HG03064 (cell line): Measurements from ENCODE around the gene ADM.
"Not testable (repeated sequence)": the region's sequence is repeated elsewhere in the genome, so short reads cannot be mapped to it uniquely, and the experiment has no call there.

ENCODE experiments used
- ATAC-seq: cut with Tn5 transposase; IDR thresholded peaks from one replicate; pipeline ENCODE4 v1.9.1; 2021; ENCODE audit warnings: low read depth; ENCODE audit not compliant: unreplicated experiment

Gene ADM, protein sequence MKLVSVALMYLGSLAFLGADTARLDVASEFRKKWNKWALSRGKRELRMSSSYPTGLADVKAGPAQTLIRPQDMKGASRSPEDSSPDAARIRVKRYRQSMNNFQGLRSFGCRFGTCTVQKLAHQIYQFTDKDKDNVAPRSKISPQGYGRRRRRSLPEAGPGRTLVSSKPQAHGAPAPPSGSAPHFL

DNA sequence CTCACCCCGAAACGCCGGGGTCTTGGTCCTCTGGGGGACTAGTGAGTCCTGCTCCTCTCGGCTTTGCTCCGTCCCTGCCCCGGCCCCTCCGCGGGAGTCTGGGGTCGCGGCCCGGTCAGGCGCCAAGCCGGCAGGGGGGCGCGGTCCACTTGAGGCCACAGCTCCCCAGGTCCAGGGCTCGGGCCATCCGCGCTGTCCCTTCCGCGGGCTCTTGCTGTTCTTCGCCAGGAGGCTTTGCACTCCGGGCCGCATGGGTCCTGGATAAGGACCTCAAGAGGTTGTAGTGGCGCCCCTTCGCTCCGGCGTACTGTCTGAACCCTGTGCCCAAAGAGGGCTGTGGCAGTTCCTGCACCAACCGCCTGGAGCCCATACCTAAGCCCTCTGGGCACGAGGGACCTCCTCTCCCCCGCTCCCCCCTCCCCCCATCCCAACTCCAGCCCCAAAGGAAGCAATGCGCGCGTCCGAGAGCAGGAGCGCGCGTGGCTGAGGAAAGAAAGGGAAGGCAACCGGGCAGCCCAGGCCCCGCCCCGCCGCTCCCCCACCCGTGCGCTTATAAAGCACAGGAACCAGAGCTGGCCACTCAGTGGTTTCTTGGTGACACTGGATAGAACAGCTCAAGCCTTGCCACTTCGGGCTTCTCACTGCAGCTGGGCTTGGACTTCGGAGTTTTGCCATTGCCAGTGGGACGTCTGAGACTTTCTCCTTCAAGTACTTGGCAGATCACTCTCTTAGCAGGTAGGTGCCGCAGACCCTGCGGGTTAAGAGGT is at the start of gene ADM:
Gene ADM (plus strand): TSS at position 579 of the 767 bp plus-strand sequence. CDS start 628 bp downstream, outside the sequence.
- no peak for ATAC-seq

DNA sequence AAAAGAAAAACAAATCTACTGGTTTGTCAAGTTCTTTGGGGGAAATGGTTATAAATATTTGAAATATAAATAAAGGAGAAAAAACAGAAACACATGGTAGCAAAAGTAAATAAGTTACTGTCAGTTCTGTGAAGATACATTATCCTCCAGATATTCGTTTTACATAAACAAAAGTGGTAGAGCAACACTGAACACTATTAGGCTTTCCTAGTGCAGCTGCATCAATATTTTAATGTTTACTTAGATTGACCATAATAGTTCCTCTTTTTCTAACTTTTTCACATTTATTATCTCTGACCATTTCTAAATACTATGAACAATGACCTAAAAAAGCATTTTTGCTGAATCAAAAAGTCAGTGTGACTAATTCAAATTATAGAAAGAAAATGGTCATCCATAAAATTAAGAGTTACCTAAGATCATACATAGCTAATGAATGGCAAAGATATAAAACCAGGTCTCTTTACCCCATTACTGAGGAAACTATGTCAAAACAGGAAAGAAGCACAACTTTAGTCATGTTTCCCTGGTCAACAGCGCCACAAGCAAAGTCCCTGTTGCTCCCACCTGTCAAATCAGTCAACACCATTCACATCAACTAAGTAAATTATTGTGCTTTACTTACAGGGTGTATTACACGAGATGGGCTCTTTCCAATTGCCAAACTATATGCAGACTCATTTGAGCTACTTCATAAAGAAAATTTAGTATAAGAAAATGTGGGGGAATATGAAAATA is 49.3 kb upstream of the ADM start:
- ATAC-seq = no peak

DNA sequence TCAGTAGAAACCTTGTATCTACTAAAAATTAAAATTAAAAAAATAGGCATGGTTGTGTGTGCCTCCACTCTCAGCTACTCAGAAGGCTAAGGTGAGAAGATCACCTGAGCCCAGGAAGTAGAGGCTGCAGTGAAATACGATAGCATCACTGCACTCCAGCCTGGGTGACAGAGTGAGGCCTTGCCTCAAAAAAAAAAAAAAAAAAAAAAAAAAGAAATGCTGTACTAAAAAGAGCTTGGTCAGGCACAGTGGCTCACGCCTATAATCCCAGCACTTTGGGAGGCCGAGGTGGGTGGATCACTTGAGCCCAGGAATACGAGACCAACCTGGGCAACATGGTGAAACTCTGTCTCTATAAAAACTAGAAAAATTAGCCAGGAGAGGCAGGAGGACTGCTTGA is 47.4 kb upstream of the ADM start:
- ATAC-seq = no peak

DNA sequence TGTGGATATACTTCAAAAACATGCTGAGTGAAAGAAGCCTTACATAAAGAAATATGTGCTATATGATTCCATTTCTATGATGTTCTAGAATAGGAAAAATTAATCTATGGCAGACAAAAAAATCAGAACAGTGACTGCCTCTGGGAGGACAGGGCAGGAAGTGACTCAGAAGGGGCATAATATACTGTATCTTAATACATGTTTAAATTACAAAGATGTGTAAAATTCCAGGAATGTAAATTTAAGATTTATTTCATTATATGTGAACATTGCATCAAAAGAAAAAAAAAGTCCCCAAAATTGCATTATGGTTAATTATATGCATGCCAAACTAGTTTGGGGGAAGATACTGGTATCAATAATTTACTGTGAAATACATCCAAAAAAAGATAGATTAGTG is 43.1 kb upstream of the ADM start:
- no peak for ATAC-seq

DNA sequence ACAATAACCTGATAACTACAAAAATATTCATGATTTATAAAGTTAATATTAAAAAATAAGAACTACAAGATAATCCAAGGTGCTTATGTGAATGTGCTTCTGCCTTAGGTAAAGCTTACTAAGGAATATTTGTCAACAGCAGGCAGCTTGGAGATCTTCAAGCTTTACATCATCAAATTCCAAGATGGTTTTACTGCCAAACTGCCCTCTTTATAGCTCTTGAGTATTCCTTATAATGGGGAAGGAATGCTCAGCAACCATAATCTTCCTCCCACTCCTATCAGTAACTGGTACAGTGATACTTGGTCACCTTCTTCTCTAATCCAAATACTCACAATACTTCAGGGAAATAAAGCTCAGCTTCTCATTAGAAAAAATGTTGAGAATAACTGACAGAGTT is 40.9 kb upstream of the ADM start:
- no peak for ATAC-seq

DNA sequence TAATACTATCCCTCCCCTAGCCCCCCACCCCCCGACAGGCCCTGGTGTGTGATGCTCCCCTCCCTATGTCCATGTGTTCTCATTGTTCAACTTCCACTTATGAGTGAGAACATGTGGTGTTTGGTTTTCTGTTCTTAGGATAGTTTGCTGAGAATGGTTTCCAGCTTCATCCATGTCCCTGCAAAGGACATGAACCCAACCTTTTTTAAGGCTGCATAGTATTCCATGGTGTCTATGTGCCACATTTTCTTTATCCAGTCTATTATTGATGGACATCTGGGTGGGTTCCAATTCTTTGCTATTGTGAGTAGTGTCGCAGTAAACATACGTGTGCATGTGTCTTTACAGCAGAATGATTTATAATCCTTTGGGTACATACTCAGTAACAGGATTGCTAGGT is 40.2 kb upstream of the ADM start:
- not testable (repeated sequence) for ATAC-seq

DNA sequence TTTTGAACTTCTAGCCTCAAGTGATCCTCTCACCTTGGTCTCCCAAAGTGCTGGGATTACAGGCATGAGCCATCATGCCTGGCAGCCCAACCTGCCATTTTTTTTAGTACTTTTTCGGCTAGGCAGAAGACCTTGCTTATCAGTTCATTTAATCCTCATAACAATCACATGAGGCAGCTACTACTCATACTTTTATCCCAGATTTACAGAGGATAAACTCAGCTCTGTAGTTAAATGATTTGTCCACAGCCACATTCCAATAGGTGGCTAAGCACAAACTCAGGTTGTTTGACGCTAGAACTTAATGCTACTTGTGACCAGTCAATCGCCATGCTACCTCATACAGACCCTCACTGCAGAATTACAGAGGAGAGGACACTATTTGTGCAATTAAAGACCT is 38.9 kb upstream of the ADM start:
- ATAC-seq = no peak

DNA sequence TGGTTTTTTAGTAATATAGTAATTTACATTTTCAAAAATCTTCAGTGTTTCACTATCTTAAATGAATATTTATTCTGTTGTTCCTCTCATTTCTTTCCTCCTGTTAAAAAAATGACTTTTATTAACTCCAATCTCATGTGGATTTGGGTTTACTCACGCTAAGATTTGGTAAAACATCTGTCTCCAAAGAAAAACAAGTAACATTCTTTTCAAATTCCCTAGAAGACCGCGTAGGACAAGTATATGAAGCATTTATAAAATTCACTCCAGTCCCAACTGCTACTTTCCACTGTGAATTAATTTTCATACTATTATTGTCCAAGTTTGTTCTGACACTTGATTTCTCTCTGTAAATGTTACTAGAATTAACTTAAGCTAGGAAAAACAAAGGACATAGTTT is 37.1 kb upstream of the ADM start:
- ATAC-seq = no peak

DNA sequence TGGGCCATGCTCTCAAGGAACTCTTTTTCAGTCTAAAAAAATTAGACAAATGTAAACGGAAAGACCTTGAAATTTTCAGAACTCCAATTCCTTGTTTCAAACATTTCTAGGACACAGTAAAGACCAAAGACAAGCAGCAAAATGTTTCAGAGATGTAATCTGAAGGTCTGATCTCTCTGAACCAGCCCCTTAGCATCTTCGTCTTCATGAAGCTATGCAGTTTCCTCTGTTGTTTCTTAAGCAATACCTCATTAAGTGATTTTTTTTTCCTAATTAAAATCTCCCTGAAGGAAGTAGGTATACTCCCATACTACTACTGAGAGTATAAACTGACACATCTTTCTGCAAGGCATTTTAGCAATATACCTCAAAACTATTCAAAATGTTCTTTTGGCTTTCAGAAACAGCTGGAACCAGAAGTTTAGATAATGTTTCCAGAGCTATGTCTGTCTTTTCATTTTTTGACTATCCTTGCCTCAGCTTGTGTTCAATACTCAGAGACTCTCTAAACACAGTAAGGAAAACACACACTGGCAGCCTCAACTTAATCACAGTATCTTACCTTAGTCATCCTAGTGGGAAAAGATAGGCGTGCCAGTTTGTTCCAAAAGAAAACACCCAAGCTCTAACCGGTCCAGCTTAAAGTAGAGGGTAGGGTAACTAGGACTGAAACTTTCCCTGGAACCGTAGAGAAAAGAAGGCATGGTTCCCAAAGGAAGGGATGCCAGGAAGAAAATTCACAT is 36.0 kb upstream of the ADM start:
- no peak for ATAC-seq

DNA sequence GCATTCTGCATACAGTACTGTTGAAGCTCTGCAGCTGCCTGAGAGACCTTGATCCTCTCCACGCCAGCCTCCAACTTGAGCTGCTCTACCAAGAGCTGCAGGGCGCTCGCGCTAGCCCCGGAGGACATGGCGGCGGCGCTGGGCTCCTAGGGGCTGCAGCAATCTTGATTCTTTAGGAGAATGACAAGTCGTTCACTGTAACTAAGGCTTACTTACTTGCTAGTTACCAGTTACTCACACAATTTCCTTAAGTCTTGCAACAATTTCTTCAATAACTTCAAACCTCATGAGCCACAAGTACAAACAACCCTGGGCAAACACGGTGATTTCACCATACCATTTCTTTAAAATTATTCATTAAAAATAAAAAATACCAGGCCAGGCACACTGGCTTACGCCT is 32.7 kb upstream of the ADM start:
- ATAC-seq = no peak

DNA sequence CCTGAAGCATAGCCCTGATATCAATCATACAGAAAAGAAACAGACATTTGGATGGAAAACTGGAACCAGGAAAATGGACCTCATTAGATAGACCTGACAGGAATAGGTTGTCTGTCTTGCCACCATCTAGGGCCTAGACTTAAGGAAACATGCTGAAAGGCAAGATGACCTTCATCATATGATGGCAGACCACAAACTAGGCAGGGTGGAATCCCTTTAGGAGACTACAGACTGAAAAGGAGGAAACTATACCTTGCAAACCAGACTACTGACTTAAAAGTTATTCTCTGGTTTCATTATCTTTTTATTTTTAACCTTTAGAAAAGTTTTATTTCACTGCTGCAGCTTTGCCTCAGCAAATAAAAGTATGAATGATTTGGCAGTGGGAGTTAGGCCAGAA is 31.1 kb upstream of the ADM start:
- ATAC-seq = no peak

DNA sequence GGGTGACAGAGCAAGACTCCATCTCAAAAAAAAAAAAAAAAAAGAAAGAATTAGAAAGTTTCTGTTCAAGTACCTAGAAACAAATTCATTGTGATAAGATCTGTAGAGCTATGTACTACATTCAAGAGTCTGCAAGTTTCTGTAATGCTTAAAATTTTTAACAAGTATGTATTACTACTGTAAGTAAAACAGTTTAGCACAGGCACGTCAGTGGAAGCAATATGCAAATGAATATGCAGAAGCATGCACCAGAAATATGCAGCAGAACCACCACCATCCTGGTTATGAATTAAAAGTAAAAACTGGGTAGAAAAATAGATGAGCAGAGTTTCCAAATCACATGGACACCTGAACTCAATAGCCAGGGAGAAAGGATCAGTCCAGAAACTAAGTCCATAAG is 30.1 kb upstream of the ADM start:
- ATAC-seq = no peak

DNA sequence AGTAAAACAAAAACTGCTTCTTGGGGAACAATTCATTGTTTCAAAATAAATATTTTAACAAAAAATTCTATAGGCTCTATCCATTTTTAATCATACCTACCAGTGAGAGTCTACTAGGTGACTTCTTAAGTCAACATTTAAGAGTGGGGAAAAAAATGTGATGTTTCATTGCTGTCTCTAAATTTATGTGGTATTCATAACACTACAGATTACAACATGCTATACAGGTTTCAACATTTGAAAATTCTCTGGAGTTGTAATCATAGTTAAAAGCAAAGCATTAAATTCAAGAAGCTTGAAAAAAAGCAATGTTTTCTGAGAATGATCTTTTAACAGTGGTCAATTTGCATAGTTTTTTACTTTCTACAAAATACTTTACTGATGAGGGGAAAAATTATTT is 29.2 kb upstream of the ADM start:
- no peak for ATAC-seq

DNA sequence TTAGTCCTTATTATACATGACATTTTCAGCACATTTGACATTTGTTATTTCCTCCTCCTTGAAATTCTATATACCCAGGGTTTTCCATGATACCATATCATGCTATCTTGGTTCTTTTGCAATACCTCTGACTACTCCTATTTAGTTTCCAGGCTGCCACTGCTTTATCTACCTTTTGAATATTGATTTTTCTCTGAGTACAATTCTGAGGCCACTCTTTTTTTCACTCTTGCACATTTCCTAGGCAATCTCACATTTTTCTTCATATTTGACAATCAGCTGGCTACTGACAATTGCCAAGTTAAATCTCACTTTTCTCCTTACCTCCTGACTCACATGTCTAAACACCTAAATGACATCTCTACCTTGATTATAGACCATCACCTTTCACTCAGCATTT is 22.8 kb upstream of the ADM start:
- ATAC-seq = no peak

DNA sequence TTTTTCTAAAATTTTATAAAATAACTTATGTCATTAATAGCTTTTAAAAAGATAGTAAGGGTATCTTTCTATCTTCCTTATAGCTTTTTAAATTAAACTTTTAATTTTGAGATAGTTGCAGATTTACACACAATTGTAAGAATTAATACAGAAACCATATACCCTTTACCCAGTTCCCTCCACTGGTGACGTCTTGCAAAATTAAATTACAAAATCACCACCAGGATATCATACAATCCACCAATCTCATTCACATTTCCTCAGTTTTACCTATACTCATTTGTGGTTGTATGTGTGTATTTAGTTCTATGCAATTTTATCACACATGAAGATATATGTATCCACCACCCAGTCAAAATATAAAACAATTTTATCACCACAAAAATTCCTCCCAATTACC is 20.9 kb upstream of the ADM start:
- ATAC-seq = no peak

DNA sequence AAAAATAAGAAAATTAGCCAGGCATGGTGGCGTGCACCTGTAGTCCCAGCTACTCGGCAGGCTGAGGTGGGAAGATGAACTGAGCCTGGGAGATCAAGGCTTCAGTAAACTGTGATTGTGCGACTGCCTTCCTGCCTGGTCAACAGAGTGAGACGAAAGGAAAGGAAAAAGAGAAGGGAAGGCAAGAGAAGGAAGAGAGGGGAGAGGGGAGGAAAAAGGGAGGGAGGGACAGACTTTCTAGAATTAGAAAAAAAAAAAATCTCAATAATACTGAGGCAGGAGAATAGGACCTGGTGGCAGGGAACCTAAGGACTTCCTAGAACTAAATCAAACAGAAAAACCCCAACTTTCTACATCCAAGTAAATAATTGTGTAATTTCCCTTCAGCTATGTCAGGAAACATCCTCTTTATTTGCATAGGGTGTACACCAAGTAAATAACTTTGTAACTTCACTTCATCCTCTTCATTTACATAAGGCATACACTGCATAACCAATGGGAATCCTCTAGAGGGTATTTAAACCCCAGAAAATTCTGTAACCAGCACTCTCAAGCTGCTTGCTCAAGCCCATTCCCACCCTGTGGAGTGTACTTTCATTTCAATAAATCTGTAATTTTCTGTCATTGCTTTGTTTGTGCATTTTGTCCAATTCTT is 19.6 kb upstream of the ADM start:
- no peak for ATAC-seq

DNA sequence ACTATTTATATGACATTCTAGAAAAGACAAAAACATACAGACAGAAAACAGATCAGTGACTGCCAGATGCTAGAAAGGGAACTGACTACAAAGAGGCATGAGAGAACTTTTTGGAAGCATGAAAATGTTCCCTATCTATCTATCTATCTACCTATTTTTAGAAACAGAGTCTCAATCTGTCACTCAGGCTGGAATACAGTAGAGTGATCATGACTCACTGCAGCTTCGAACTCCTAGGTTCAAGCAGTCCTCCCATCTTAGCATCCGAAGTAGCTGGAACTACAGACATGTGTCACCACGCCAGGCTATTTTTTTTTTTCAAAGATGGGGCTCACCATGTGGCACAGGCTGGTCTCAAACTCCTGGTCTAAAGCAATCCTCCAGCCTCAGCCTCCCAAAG is 17.7 kb upstream of the ADM start:
- no peak for ATAC-seq

DNA sequence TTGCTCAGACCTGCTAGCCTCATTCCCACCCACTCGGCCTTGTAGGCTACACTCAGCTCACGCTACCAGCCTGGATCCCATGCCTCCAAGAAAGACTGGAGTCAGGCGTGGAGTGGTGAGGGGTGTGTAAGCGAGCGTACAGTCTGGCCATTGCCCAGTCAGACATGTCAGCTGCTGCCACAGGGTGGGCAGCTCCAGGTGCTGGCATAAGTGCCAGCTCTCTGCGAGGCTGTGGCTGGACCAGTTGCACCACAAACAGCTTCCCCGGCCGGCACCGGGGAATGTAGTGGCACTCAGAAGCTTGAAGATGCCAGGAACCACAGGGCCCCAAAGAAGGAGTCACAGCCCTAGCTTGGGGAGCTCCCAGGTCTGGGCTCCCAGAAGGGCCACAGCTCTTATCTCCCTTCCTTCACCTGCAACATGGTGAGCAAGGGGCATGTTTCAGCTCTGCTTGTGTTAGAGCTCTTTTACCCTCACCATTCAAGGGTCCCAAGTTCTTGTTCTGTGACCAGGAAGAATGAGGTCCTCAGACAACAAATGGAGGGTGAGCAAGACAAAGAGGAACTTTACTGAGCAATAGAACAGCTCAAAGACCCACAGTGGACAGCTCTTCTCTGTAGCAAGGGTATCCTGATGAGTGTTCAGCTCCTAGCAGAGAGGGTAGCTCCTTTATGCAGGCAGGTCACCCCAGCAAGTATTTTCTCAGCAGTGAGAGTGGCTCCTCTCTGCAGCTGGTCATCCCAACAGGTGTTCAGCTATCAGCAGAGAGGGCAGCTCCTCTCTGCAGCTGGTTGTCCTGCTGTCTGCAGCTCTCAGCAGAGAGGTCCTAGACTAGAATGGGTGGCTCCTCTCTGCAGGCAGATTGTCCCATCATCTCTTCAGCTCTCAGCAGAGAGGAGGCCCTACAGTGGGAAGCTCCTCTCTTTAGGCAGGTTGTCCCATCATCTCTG is 16.8 kb upstream of the ADM start:
- ATAC-seq = no peak

DNA sequence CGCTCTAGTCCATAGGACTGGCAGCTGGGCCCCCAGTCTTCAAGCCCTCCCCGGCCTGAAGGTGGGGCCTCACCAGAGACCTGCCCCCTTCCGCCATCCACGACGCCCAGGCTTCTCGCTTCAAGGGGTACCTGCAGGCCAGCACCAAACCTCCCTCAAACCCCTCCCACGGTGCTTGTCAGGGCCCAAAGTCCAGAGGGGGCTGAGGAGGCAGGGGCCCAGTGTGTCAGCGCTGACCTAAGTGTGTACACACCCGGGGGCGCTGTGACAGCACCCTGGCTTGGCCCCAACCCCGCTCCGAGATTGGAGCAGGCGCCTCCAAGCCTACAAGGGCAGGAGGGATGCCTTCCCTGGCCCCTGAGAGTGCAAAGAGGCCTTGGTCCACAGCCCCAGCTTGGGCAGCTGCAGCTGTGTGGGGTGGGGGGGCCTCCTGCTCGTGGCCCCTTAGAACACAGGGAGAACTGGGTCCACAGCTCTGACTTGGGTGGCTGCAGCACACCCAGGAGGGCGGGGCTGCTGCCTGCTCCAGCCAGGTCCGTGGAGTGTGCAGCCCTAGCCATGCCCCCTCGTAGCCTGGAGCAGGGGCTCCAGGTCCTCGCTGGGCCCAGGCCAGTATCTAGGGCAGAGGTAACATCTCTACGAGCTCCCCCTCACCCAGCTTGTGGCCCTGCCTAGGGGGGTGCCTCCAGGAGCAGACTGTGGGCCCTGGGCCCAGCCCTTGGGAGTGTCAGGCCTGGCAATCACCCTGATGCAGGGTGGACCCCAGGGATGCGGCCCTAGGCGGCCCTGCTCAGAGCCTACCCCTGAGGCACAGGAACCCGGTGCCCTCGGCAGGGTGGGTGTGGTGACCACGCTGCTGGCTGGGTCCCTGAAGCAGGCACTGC is 15.8 kb upstream of the ADM start:
- no peak for ATAC-seq
